KBM-7 (cell line): ENCODE measurements around the gene CHCHD5.
"Not testable (repeated sequence)": the region's sequence is repeated elsewhere in the genome, so short reads cannot be mapped to it uniquely, and the experiment has no call there.

ENCODE experiments used
- DNase-seq: peaks from one replicate; pipeline ENCODE4 v3.0.0-alpha.2; 2015
- in situ Hi-C: fragments of 300-500 bp; cut with MboI; formaldehyde crosslinking; loops from 2 replicates; pipeline ENCODE4 v1.14.3; 2020; ENCODE audit warnings: low sequenced_read_pairs, low pct_unique_long_range_greater_than_20kb, mixed read lengths

Gene CHCHD5

DNA sequence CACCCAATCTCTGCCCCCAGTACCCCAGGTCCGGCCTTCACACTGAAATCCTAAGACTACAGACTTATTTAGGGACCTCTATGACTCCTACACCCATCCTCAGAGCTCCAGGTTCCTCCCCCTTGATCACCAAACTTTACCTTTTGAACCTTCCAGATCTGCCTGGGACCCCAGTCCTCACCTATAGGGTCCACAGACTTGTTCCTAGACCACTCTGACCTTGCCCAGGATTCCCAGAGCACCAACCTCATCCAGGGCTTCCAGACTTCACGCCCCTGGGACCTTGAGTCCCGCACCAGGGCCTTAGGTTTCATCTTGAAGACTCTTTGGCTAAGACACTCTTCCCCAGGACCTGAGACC lies 462 bp downstream of the CHCHD5 start:
- in situ Hi-C loops, result no loop called here
- DNase-seq, result no peak

GRCh38 chr2:112585400-112585799 lies 991 bp downstream of the CHCHD5 start:
- no peak for DNase-seq
- in situ Hi-C loops, result no loop called here

- in situ Hi-C loops, result no loop called here
Measured at GRCh38 chr2:112585873-112586464, 1.6 kb downstream of the CHCHD5 start.

GRCh38 chr2:112588611-112589045 lies 4.2 kb downstream of the CHCHD5 start:
- no peak for DNase-seq
- in situ Hi-C loops, result no loop called here

More at GRCh38 chr2:112585873-112586464, 1.6 kb downstream of the CHCHD5 start:
- DNase-seq, result no peak

DNA sequence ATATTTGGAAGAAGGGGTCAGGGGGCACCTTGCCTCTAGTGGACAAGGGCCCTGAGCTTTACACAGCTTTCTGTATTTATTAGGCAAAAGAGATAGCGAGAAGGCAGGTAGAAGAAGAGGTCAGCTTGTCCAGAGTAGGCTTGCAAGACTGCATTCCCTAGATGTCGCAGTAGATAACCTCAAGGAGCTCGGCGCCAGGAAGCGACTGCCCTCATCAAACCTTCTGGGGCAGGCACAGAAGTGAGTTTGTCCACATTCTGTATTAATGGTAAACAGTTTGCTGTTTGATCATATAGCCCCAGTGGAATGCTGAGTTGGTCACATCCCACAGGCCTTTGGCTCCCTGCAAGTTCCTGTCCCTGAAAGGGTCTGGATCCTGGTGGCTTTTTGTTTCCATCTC lies 7.0 kb downstream of the CHCHD5 start:
- in situ Hi-C loops, result no loop called here

DNA sequence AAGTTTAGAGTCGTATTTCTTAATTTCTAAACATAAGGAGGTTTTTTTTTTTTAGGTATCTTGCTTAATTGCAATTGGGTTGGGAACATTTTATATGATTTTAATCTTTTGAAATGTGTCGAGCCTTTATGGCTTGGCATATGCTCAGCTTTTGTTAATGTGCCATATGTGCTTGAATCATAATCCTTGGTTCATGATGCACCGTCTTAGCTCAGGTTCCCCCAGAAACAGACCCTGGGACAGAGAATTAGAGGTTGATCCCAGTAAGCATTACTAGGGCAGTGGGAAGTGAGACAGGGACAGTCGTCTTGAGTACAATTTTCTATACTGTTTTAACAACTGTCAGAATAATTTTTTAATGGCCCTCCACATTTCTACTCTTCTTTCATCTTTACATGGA lies 9.3 kb downstream of the CHCHD5 start:
- in situ Hi-C loops, result no loop called here
- no peak for DNase-seq

More for the DNA sequence above, 7.0 kb downstream of the CHCHD5 start:
- no peak for DNase-seq

DNA sequence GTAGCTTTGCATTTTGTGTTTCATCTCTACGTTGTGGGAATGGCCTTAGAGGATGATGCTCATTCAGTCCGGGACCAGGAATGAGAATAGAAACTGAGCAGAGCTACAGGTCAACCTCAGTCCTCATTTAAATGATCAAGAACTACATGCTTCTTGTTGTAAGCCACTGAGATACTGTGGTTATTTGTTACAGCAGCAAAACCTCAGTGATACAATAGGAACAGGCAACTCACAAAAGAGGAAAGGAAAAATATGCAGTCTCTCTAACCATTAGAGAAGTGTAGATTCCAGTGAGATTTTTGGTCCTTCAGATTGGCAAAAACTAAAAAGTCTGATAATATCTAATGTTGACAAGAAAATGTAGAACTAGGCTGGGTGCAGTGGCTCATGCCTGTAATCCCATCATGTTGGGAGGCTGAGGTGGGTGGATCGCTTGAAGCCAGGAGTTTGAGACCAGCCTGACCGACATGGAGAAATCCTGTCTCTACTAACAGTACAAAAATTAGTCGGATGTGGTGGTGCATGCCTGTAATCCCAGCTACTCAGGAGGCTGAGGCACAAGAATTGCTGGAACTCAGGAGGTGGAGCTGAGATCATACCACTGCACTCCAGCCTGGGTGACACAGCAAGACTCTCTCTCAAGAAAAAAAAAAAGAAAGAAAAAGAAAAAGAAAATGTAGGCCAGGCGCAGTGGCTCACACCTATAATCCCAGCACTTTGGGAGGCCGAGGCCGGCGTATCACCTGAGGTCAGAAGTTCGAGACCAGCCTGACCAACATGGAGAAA lies 13.3 kb downstream of the CHCHD5 start:
- no peak for DNase-seq
- in situ Hi-C loops, result no loop called here

- in situ Hi-C loops, result loop anchor here (25.0 kb wide), 1 partner anchor 337 kb away; no protein-coding TSS in a partner anchor
- no peak for DNase-seq
Measured at GRCh38 chr2:112600634-112601033, 16.2 kb downstream of the CHCHD5 start.

DNA sequence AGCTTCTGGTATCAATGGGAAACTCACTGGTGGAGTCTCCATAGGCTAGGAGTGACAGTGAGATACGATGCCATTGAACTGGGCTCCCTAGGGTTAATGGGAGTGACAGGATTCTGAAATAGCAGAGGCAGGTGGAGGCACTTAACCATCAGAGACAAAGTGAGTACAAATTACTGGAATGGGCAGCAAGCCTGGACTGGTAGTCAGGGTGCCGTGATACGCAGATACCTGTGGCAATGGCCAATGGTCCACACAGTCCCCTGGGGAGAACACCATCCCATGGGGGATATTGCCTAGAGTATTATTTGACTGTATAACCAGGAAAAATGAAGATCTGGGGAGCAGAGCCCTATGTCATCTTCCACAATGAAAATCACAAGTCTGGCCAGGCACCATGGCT lies 17.3 kb downstream of the CHCHD5 start:
- DNase-seq, result no peak
- in situ Hi-C loops, result loop anchor here (25.0 kb wide), 1 partner anchor 336 kb away; no protein-coding TSS in a partner anchor

GRCh38 chr2:112602917-112603316 lies 18.5 kb downstream of the CHCHD5 start:
- in situ Hi-C loops, result loop anchor here (25.0 kb wide), 1 partner anchor 334 kb away; no protein-coding TSS in a partner anchor

GRCh38 chr2:112603731-112604130 lies 19.3 kb downstream of the CHCHD5 start:
- in situ Hi-C loops, result loop anchor here (25.0 kb wide), 1 partner anchor 334 kb away; no protein-coding TSS in a partner anchor
- no peak for DNase-seq

More at GRCh38 chr2:112602917-112603316, 18.5 kb downstream of the CHCHD5 start:
- no peak for DNase-seq

- DNase-seq, result no peak
- in situ Hi-C loops, result loop anchor here (25.0 kb wide), 1 partner anchor 332 kb away; no protein-coding TSS in a partner anchor
Measured at GRCh38 chr2:112604952-112605351, 20.5 kb downstream of the CHCHD5 start.

DNA sequence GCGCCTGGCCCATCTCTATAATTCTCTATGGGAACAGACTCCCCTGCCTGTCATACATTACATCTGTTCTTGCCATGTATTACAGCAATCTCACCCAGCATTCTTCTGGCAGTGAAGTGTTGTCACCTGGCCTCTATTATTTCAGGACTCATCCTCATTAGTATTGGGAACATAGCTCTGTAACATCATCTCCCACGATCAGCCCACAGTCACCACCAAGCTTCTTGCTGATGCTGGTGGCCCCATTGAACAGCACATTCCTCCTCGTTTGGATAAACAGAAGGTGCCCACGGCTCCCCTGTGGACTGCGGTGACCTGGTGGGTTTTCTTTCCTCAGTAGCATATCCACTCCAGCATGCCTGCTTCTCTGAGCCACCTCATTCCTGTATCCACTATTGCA lies 21.5 kb downstream of the CHCHD5 start:
- in situ Hi-C loops, result loop anchor here (25.0 kb wide), 1 partner anchor 331 kb away; no protein-coding TSS in a partner anchor
- no peak for DNase-seq

- no peak for DNase-seq
- in situ Hi-C loops, result loop anchor here (25.0 kb wide), 1 partner anchor 331 kb away; no protein-coding TSS in a partner anchor
Measured at GRCh38 chr2:112606547-112606946, 22.1 kb downstream of the CHCHD5 start.

- DNase-seq, result no peak
- in situ Hi-C loops, result loop anchor here (25.0 kb wide), 1 partner anchor 329 kb away; no protein-coding TSS in a partner anchor
Measured at GRCh38 chr2:112607680-112608438, 23.4 kb downstream of the CHCHD5 start.

DNA sequence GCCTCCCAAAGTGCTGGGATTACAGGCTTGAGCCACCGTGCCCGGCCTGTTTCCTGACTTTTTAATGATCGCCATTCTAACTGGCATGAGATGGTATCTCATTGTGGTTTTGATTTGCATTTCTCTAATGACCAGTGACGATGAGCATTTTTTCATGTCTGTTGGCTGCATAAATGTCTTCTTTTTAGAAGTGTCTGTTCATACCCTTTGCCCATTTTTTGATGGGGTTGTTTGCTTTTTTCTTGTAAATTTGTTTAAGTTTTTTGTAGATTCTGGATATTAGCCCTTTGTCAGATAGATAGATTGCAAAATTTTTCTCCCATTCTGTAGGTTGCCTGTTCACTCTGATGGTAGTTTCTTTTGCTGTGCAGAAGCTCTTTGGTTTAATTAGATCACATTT lies 24.9 kb downstream of the CHCHD5 start:
- DNase-seq, result not testable (repeated sequence)
- in situ Hi-C loops, result loop anchor here (25.0 kb wide), 1 partner anchor 328 kb away; no protein-coding TSS in a partner anchor

DNA sequence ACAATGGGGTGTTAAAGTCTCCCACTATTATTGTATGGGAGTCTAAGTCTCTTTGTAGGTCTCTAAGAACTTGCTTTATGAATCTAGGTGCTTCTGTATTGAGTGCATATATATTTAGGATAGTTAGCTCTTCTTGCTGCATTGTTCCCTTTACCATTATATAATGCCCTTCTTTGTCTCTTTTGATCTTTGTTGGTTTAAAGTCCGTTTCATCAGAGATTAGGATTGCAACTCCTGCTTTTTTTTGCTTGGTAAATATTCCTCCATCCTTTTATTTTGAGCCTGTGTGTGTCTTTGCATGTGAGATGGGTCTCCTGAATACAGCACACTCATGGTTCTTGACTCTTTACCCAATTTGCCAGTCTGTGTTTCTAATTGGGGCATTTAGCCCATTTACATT lies 27.9 kb downstream of the CHCHD5 start:
- DNase-seq, result not testable (repeated sequence)
- in situ Hi-C loops, result loop anchor here (25.0 kb wide), 1 partner anchor 325 kb away; no protein-coding TSS in a partner anchor

DNA sequence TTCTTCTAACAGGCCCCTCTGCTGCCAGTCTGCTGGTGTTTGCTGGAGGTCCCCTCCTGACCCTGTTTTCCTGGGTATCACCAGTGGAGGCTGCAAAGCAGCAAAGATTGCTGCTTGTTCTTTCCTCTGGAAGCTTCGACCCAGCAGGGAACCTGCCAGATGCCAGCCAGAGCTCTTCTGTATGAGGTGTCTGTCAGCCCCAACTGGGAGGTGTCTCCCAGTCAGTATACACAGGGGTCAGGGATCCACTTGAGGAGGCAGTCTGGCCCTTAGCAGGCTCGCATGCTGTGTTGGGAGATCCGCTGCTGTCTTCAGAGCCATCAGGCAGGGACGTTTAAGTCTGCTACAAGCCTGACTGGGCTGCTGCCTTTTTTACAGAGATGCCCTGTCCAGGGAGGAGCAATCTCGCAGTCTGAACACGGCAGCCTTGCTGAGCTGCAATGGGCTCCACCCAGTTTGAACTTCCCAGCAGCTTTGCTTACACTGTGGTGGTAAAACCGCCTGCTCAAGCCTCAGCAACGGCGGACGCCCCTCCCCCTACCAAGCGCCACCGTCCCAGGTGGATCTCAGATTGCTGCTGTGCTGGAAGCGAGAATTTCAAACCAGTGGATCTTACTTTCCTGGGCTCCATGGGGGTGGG lies 29.9 kb downstream of the CHCHD5 start:
- DNase-seq, result no peak
- in situ Hi-C loops, result loop anchor here (25.0 kb wide), 1 partner anchor 323 kb away; no protein-coding TSS in a partner anchor

DNA sequence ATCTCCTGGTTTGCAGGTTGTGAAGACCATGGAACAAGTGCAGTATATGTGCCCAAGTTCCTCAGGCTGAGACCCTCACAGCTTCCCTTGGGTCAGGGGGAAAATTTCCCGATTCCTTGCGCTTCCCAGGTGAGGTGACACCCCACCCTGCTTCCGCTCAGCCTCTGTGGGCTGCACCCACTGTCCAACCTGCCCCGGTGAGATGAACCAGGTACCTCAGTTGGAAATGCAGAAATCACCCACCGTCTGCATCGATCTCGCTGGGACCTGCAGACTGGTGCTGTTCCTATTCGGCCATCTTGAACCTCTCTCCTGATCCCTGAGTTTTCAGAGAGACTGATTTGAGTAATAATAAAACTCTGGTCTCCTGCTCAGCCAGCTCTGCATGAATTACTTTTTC lies 30.6 kb downstream of the CHCHD5 start:
- no peak for DNase-seq
- in situ Hi-C loops, result loop anchor here (25.0 kb wide), 1 partner anchor 322 kb away; no protein-coding TSS in a partner anchor
